GM23338 (cell line): ENCODE data around the gene ZNF687. TPM values are rescaled to one million over a fixed set of nuclear protein-coding genes. Genes with fewer than 3 reads are reported as not detected.
"Not testable (repeated sequence)": the region's sequence is repeated elsewhere in the genome, so short reads cannot be mapped to it uniquely, and the experiment has no call there.

Source experiments
- ATAC-seq: fragments of 200-7000 bp; cut with Tn5 transposase; 3 replicates; pipeline ENCODE4 v1.9.1; 2020
- DNase-seq: peaks from one replicate; pipeline ENCODE4 v3.0.0-alpha.2; 2015; ENCODE audit warnings: low spot score
- H2AFZ ChIP-seq: fragments of 200-600 bp; sonication (generic); 2 replicates; pipeline ENCODE4 v1.8.0; 2016; ENCODE audit warnings: antibody characterized with exemption, mild to moderate bottlenecking, moderate library complexity
- H3F3A ChIP-seq: fragments of 200-600 bp; sonication (generic); replicated peaks from 2 replicates; pipeline ENCODE4 v1.8.0; 2017; ENCODE audit warnings: antibody characterized with exemption, mixed run types, low read depth
- H3K27ac ChIP-seq: fragments of 200-600 bp; sonication (generic); 2 replicates; pipeline ENCODE4 v1.6.1; 2016; ENCODE audit warnings: low read depth
- H3K27me3 ChIP-seq: fragments of 200-600 bp; sonication (generic); 2 replicates; pipeline ENCODE4 v1.8.0; 2016; ENCODE audit warnings: mild to moderate bottlenecking, mixed run types, moderate library complexity; ENCODE audit not compliant: insufficient read depth
- H3K36me3 ChIP-seq: fragments of 200-600 bp; sonication (generic); 2 replicates; pipeline ENCODE4 v1.8.0; 2016; ENCODE audit warnings: mild to moderate bottlenecking; ENCODE audit not compliant: insufficient read depth
- H3K4me1 ChIP-seq: fragments of 200-600 bp; sonication (generic); 2 replicates; pipeline ENCODE4 v1.8.0; 2016; ENCODE audit warnings: mild to moderate bottlenecking, moderate library complexity; ENCODE audit not compliant: insufficient read depth
- H3K4me2 ChIP-seq: fragments of 200-600 bp; sonication (generic); 2 replicates; pipeline ENCODE4 v1.7.1; 2017; ENCODE audit warnings: mixed run types
- H3K4me3 ChIP-seq: fragments of 200-600 bp; sonication (generic); 2 replicates; pipeline ENCODE4 v1.6.1; 2016; ENCODE audit warnings: mixed run types
- H3K79me2 ChIP-seq: fragments of 200-600 bp; sonication (generic); replicated peaks from 2 replicates; pipeline ENCODE4 v1.8.0; 2017; ENCODE audit warnings: mild to moderate bottlenecking; ENCODE audit not compliant: insufficient read depth
- H3K9me2 ChIP-seq: fragments of 200-600 bp; sonication (generic); 2 replicates; pipeline ENCODE4 v1.8.0; 2017; ENCODE audit not compliant: insufficient read depth
- H4K20me1 ChIP-seq: fragments of 200-600 bp; sonication (generic); replicated peaks from 2 replicates; pipeline ENCODE4 v1.8.0; 2017; ENCODE audit warnings: mild to moderate bottlenecking; ENCODE audit not compliant: insufficient read depth
- H3K27ac Mint-ChIP-seq: 2 replicates; pipeline ENCODE4 v1.8.0; 2020; ENCODE audit warnings: inconsistent platforms, mild to moderate bottlenecking, moderate library complexity, mixed read lengths
- H3K27me3 Mint-ChIP-seq: 3 replicates; pipeline ENCODE4 v1.8.0; 2022; ENCODE audit warnings: low read depth, mild to moderate bottlenecking, moderate library complexity, mixed read lengths, inconsistent platforms; ENCODE audit not compliant: insufficient read depth, poor library complexity
- H3K36me3 Mint-ChIP-seq: 3 replicates; pipeline ENCODE4 v1.8.0; 2021; ENCODE audit warnings: low read depth, mild to moderate bottlenecking, inconsistent platforms, moderate library complexity, mixed read lengths
- H3K4me1 Mint-ChIP-seq: 3 replicates; pipeline ENCODE4 v1.8.0; 2020; ENCODE audit warnings: mild to moderate bottlenecking, inconsistent platforms, mixed read lengths
- H3K4me3 Mint-ChIP-seq: 3 replicates; pipeline ENCODE4 v1.8.0; 2021; ENCODE audit warnings: moderate library complexity, mild to moderate bottlenecking, inconsistent platforms, mixed read lengths
- H3K9me3 Mint-ChIP-seq: 3 replicates; pipeline ENCODE4 v1.8.0; 2020; ENCODE audit warnings: moderate library complexity, mild to moderate bottlenecking, inconsistent platforms, mixed read lengths
- CREB1 ChIP-seq: fragments of 250-450 bp; sonication (Bioruptor Pico); IDR thresholded peaks from 2 replicates; pipeline ENCODE4 v1.5.0; 2020; ENCODE audit warnings: low read depth, mild to moderate bottlenecking, moderate library complexity
- EZH2 ChIP-seq: fragments of 200-600 bp; sonication (generic); IDR thresholded peaks from one replicate; pipeline ENCODE4 v1.8.0; 2017; ENCODE audit warnings: antibody characterized with exemption, mild to moderate bottlenecking, low read depth; ENCODE audit not compliant: unreplicated experiment
- EZH2phosphoT487 ChIP-seq: fragments of 200-600 bp; sonication (generic); IDR thresholded peaks from one replicate; pipeline ENCODE4 v1.8.1; 2018; ENCODE audit warnings: antibody characterized with exemption; ENCODE audit not compliant: unreplicated experiment
- JUNB ChIP-seq: IDR thresholded peaks from one replicate; pipeline ENCODE4 v1.6.1; 2016; ENCODE audit warnings: antibody characterized with exemption; ENCODE audit not compliant: unreplicated experiment
- NANOG ChIP-seq: IDR thresholded peaks from 2 replicates; pipeline ENCODE4 v1.6.1; 2016; ENCODE audit warnings: antibody characterized with exemption, borderline replicate concordance
- POLR2AphosphoS5 ChIP-seq: IDR thresholded peaks from 2 replicates; pipeline ENCODE4 v1.6.1; 2016; ENCODE audit warnings: antibody characterized with exemption, low read depth
- ZNF114 ChIP-seq: fragments of 250-450 bp; sonication (Bioruptor Pico); IDR thresholded peaks from 2 replicates; pipeline ENCODE4 v1.5.0; 2020; ENCODE audit warnings: mild to moderate bottlenecking, moderate library complexity
- ZNF331 ChIP-seq: fragments of 250-450 bp; sonication (Bioruptor Pico); IDR thresholded peaks from 2 replicates; pipeline ENCODE4 v1.5.0; 2020; ENCODE audit warnings: low read depth, mild to moderate bottlenecking, moderate library complexity
- polyA plus RNA-seq: library from polyadenylated mRNA; unstranded; fragments of >200 nt; fragmentation: Nextera tagmentation; extraction: Ambion mirVana; gene quantifications from 2 replicates; pipeline ENCODE4 v1.2.1, GENCODE V29; 2016
- total RNA-seq: library from RNA; depleted of rRNA; stranded (reverse); fragments of >200 nt; shearing (Covaris generic); gene quantifications from 2 replicates; pipeline ENCODE4 v1.2.3, GENCODE V29; 2014
- TF ChIP-seq, protein P1 (sequence below): fragments of 250-450 bp; sonication (Bioruptor Pico); IDR thresholded peaks from 2 replicates; pipeline ENCODE4 v1.5.0; 2020; ENCODE audit warnings: mild to moderate bottlenecking, moderate library complexity
- TF ChIP-seq, protein P2 (sequence below): IDR thresholded peaks from 2 replicates; pipeline ENCODE4 v1.6.1; 2016; ENCODE audit warnings: antibody characterized with exemption

ZNF687 gene
- total and polyA plus RNA-seq, 2 experiments from 2014 or later, result 7.7 to 63.9 TPM

DNA sequence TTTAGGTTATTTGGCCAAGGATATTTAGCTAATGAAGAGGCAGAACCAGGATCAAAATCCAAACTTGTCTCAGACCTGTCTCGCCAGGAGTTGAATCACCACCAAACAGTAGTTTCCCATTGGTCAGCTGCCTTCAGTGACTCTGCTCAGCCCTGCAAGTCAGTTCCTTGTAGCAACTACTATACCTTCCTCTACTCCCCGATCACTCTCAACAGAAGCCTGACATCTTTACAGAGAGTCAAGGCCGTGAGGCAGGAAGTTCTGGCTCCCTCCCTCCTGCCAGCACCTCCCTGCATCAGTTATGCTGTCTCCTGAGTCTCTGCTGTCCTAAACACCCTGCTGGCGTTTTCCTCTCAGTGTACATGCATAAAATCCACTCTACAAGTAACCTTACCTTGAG, 14.3 kb upstream of the ZNF687 start:
- H3K36me3 Mint-ChIP-seq, result peaks cover 68% of the 10 kb centered on the region
- H3K27me3 Mint-ChIP-seq, result peaks cover 3% of the 10 kb centered on the region
- Histone ChIP-seq H3K79me2 (peaks cover 2% of the 10 kb centered on the region; the same call in 1 of the 2 replicates), H3K36me3 (peaks cover 30% of the 10 kb centered on the region), H3K27ac (no peak overlapping the region), H3F3A (peaks cover 9% of the 10 kb centered on the region; the same call in 1 of the 2 replicates), H3K4me3 (no peak overlapping the region), H3K27me3 (no peaks in the 10 kb centered on the region), H3K9me2 (no peaks in the 10 kb centered on the region), H3K4me2 (no peak overlapping the region), H2AFZ (no peak overlapping the region), H3K4me1 (no peaks in the 10 kb centered on the region), H4K20me1 (no peaks in the 10 kb centered on the region)
- ATAC-seq (no peak), DNase-seq (no peak)
- no peak overlapping the region for H3K27ac Mint-ChIP-seq
- H3K9me3 Mint-ChIP-seq, result no peaks in the 10 kb centered on the region
- H3K4me1 Mint-ChIP-seq, result 0 out of 3 replicates have a peak, but pooled peaks cover 2% of the 10 kb centered on the region
- H3K4me3 Mint-ChIP-seq, result no peak overlapping the region; the same call in 2 of the 3 replicates
- TF ChIP-seq POLR2AphosphoS5, result no peak
- TF ChIP-seq, protein P1, sequence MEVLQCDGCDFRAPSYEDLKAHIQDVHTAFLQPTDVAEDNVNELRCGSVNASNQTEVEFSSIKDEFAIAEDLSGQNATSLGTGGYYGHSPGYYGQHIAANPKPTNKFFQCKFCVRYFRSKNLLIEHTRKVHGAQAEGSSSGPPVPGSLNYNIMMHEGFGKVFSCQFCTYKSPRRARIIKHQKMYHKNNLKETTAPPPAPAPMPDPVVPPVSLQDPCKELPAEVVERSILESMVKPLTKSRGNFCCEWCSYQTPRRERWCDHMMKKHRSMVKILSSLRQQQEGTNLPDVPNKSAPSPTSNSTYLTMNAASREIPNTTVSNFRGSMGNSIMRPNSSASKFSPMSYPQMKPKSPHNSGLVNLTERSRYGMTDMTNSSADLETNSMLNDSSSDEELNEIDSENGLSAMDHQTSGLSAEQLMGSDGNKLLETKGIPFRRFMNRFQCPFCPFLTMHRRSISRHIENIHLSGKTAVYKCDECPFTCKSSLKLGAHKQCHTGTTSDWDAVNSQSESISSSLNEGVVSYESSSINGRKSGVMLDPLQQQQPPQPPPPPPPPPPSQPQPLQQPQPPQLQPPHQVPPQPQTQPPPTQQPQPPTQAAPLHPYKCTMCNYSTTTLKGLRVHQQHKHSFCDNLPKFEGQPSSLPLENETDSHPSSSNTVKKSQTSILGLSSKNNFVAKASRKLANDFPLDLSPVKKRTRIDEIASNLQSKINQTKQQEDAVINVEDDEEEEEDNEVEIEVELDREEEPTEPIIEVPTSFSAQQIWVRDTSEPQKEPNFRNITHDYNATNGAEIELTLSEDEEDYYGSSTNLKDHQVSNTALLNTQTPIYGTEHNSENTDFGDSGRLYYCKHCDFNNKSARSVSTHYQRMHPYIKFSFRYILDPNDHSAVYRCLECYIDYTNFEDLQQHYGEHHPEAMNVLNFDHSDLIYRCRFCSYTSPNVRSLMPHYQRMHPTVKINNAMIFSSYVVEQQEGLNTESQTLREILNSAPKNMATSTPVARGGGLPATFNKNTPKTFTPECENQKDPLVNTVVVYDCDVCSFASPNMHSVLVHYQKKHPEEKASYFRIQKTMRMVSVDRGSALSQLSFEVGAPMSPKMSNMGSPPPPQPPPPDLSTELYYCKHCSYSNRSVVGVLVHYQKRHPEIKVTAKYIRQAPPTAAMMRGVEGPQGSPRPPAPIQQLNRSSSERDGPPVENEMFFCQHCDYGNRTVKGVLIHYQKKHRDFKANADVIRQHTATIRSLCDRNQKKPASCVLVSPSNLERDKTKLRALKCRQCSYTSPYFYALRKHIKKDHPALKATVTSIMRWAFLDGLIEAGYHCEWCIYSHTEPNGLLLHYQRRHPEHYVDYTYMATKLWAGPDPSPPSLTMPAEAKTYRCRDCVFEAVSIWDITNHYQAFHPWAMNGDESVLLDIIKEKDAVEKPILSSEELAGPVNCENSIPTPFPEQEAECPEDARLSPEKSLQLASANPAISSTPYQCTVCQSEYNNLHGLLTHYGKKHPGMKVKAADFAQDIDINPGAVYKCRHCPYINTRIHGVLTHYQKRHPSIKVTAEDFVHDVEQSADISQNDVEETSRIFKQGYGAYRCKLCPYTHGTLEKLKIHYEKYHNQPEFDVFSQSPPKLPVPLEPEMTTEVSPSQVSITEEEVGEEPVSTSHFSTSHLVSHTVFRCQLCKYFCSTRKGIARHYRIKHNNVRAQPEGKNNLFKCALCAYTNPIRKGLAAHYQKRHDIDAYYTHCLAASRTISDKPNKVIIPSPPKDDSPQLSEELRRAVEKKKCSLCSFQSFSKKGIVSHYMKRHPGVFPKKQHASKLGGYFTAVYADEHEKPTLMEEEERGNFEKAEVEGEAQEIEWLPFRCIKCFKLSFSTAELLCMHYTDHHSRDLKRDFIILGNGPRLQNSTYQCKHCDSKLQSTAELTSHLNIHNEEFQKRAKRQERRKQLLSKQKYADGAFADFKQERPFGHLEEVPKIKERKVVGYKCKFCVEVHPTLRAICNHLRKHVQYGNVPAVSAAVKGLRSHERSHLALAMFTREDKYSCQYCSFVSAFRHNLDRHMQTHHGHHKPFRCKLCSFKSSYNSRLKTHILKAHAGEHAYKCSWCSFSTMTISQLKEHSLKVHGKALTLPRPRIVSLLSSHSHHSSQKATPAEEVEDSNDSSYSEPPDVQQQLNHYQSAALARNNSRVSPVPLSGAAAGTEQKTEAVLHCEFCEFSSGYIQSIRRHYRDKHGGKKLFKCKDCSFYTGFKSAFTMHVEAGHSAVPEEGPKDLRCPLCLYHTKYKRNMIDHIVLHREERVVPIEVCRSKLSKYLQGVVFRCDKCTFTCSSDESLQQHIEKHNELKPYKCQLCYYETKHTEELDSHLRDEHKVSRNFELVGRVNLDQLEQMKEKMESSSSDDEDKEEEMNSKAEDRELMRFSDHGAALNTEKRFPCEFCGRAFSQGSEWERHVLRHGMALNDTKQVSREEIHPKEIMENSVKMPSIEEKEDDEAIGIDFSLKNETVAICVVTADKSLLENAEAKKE, result no peak
- TF ChIP-seq EZH2phosphoT487, result no peak

DNA sequence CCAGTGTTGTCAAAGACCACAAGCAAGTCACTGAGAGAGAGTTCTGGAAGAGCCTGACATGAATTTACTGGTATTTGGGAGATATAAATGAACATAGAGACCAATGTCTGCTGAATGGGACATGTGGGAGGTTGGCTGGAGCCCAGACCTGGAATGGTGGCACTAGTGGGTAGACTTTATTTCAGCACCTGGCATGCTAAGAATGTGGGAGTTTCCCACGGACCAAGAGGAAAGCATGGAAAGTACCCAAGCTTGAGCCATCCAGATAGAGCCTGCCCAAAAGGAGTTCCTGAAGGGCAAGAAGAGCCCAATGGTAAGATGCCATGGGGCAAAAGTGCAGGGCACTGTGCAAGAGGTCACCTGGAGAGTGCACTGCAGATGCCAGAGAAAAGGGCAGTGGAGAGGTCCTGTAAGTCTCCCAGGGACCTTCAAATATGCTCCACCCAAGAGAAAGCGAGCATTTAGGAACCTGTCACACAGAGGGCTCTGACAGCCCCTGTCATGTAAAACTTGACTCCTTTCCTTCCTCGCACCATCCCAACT, 8.1 kb upstream of the ZNF687 start:
- peaks cover 17% of the 10 kb centered on the region for H3K36me3 Mint-ChIP-seq
- no peak for DNase-seq
- Histone ChIP-seq H3K9me2 (no peaks in the 10 kb centered on the region), H3K27me3 (no peaks in the 10 kb centered on the region), H3K36me3 (no peaks in the 10 kb centered on the region), H3K4me2 (no peak overlapping the region), H2AFZ (no peak overlapping the region), H4K20me1 (no peaks in the 10 kb centered on the region), H3F3A (peaks cover 4% of the 10 kb centered on the region; the same call in 1 of the 2 replicates), H3K79me2 (no peaks in the 10 kb centered on the region), H3K27ac (no peak overlapping the region), H3K4me1 (no peaks in the 10 kb centered on the region), H3K4me3 (no peak overlapping the region)
- TF ChIP-seq JUNB, result no peak
- no peak for TF ChIP-seq EZH2
- TF ChIP-seq CREB1, result no peak
- TF ChIP-seq EZH2phosphoT487, result no peak
- TF ChIP-seq NANOG, result no peak
- TF ChIP-seq ZNF114 (CRISPR knock-in tag), result no peak
- no peak for TF ChIP-seq ZNF331
- TF ChIP-seq, protein P2, sequence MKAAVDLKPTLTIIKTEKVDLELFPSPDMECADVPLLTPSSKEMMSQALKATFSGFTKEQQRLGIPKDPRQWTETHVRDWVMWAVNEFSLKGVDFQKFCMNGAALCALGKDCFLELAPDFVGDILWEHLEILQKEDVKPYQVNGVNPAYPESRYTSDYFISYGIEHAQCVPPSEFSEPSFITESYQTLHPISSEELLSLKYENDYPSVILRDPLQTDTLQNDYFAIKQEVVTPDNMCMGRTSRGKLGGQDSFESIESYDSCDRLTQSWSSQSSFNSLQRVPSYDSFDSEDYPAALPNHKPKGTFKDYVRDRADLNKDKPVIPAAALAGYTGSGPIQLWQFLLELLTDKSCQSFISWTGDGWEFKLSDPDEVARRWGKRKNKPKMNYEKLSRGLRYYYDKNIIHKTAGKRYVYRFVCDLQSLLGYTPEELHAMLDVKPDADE, result no peak
- no peak for ATAC-seq
- H3K27ac Mint-ChIP-seq, result no peak overlapping the region
- no peaks in the 10 kb centered on the region for H3K9me3 Mint-ChIP-seq
- no peaks in the 10 kb centered on the region for H3K27me3 Mint-ChIP-seq
- no peak overlapping the region for H3K4me3 Mint-ChIP-seq
- no peaks in the 10 kb centered on the region for H3K4me1 Mint-ChIP-seq

DNA sequence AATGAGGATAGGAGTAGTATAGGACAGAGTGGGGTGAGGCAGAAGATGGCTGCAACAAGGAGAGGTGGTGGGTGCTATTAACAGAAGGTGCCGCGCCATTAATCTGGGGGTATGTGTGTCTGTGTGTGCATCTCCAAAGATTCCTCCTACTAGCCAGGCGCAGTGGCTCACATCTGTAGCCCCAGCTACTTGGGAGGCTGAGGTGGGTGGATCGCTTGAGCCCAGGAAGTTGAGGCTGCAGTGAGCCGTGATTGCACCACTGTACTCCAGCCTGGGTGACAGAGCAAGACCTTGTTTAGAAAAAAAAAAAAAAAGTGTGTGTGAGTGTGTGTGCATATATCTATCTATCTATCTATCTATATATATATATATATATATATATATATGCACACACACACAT, 6.8 kb upstream of the ZNF687 start:
- H3F3A ChIP-seq, H2AFZ ChIP-seq, H3K4me3 ChIP-seq, H3K36me3 ChIP-seq, H3K4me1 ChIP-seq, H3K27me3 ChIP-seq, ATAC-seq, H4K20me1 ChIP-seq, H3K4me2 ChIP-seq, H3K27ac ChIP-seq, H3K4me1 Mint-ChIP-seq, DNase-seq, H3K9me2 ChIP-seq, H3K79me2 ChIP-seq, H3K27ac Mint-ChIP-seq, H3K27me3 Mint-ChIP-seq, H3K4me3 Mint-ChIP-seq, H3K9me3 Mint-ChIP-seq, H3K36me3 Mint-ChIP-seq: not testable (repeated sequence)
